ENCODE data around the gene H6PD.

The H6PD gene

DNA sequence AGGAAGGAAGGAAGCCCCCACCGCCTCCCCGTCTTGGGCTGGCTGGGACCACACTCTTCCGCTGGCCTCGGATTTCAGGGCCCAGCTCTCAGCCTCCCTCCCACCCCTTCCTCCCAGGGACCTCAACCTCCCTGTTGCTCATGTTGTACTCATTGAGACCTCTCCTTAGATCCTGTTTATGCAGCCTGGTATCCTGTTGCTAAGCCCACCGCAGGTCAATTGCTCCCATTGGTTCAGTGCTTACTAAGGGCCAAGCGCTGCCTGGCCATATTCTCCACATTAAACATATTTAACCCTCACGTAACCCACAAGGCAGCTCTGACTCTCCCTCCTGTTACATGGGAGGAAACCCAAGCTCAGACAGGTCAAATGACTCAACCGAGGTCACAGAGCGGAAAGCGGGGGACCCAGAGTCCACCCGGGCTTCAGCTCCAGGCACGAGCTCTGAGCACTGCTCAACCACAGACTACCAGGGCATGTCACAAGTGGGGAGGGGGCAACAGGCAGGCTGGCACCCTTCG lies 23.2 kb upstream of the H6PD start:
- no peak for DNase-seq

DNA sequence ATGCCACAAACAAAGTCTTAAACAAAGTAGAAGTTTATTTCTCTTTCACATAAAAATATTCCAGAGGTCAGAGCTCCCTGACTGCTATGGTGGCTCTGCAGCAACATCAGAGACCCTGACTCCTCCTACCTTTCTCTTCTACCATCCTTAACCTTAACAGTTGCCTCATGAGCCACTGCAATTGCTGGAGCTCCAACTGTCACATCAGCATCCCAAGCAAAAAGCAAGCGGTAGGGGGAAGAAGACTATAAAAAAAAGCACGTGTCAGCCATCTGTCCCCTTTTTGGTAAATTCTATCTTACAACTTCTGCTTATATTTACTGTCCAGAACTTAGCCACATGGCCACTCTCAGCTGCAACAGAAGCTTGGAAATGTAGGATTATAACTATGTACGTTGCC lies 21.8 kb upstream of the H6PD start:
- DNase-seq: no peak

DNA sequence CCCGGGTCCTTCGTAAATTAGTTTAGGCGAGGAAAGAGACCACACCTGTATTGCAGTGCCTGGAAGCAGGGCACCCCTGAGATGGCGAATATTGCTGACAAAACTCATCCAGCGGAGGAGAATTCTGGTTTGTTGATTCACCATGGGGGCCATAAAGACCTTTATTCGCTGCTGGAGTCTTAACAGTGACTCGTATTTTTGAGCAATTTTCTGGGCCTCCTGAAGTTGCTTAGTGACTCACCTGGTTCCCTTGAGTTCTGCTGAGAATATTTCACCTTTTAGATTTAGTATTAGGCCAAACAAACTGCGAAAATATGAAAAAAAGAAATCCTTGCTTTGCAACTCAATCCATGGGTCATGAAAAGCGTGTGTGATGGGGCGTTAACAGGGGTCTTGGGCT lies 20.6 kb upstream of the H6PD start:
- DNase-seq: no peak

GRCh38 chr1:9218917-9219316 lies 15.7 kb upstream of the H6PD start:
- no peak for DNase-seq

GRCh38 chr1:9222846-9223625 lies 11.5 kb upstream of the H6PD start:
- DNase-seq: no peak

DNA sequence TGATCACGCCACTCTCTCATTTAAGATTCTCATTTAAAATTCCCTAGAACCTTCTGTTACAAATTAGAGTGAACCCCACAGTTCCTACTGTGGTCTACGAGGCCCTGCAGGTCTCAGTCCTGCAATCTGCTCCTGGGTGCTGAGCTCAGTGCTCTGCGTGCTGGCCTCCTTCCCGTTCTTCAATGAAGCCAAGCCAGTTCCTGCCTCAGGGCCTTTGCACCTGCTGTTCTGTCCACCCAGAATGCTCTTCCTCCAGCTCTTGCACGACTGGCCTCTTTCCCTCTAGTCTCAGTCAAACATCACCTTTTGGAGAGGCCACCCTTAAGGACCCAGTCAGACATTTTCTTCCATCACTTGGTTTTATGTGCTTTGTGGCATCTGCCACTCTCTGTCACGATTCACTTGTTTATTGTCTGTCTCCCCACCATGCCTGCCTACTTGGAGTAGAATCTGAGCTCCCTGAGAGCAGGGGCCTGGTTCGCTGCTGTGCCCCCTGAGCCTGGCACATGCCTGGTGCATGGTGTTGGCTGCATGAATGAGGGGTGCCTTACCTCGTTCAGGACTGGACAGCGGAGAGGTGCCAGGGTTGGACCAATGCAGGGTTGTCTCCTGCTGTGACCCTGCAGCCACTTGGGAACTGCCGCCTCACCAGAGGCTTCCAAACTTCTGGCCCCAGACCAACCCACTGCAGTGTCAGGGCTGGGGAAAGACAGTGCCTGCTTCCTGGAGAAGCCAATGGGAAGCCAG lies 9.7 kb upstream of the H6PD start:
- no peak for DNase-seq

- no peak for DNase-seq
Measured at GRCh38 chr1:9225411-9225785, 9.2 kb upstream of the H6PD start.

DNA sequence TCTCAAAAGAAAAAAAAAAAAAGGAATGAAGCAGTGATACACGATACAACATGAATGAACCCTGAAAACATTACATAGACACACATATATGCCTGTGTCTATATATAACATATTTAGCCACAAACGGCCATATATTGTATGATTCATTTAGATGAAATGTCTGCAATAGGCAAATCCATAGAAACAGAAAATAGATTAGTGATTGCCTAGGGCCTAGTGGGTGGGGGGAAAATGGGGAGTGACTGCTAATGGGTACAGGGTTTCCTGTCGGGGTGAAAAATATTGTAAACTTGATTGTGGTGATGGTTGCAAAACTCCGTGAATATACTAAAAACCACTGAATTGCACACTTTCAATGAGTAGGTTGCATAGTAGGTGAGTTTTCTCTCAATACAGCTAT lies 6.0 kb upstream of the H6PD start:
- DNase-seq: no peak

- no peak for DNase-seq
Measured at GRCh38 chr1:9229549-9229948, 5.0 kb upstream of the H6PD start.

DNA sequence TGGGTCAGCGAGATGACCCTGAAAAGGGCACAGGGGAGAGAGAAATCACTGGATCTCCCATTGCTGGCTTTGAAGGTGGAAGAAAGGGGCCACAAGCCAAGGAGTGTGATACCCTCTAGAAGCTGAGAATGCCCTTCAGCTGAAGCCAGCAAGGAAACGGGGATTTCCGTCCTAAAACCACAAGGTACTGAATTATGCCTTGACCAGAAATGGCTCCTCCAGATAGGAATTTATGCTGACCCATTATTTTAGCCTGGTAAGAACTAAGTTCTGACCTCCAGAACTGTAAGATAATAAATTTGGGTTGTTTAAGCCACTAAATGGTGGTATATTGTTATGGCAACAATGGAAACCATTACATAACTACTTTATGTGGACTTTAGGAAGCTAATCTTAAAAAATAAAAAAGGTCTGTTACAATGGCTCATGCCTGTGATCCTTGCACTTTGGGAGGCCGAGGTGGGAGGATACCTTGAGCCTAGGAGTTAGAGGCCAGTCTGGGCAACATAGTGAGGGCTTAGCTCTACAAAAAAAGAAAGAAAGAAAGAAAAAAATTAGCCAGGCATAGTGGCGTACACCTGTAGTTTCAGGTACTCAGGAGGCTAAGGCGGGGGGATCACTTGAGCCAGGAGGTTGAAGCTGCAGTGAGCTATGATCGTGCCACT lies 3.6 kb upstream of the H6PD start:
- no peak for DNase-seq

GRCh38 chr1:9231648-9232332 lies 2.8 kb upstream of the H6PD start:
- DNase-seq: no peak

DNA sequence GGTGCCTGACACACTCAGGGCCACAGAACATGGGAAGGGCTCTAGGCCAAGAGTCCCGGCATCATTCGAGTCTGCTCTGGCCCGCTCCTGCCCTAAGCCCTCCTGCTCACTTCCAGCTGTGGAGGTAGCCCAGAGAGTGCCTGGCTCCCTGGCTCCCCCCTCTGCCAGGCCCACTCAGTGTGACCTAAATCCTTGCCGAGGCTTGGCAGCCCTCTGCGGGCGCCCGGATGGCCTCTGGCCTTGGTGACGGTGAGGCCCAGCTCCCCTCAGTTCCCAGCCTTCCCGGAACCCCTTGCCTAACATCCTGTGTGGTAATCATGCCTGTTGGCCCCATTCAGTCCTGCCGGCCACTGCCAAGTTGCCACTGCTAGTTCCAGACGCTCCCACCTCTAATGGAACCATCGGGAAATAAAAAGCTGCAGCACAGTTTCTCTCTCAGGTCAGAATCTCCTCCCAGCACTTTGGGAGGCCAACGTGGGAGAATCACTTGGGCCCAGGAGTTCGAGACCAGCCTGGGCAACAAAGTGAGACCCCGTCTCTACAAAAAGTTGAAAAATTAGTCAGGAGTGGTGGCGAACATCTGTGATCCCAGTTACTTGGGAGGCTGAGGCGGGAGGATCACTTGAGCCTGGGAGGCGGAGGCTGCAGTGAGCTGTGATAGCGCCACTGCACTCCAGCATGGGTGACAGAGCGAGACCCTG lies 1.2 kb upstream of the H6PD start:
- no peak for DNase-seq

- no peak for DNase-seq
Measured at GRCh38 chr1:9233942-9234222, 692 bp upstream of the H6PD start.

DNA sequence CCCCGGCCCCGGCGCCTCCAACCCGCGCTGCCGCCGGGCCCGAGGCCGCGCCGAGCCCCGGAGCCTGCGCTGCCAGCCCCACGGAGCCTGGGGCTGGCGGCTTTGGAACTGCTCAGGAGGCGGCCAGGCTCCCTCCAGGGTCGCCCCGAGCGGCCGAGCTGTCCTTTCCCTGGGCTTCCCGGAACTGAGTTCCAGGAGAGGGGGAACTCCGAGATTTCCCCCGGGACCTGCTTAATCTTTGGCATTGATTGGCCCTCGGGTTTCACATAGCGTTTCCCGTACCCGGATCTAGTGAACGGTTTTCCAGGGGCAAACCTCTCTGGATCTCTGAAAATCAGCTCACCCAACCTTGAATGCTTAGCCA lies 504 bp downstream of the H6PD start:
- DNase-seq: no peak

- DNase-seq: no peak
Measured at GRCh38 chr1:9235560-9235959, 986 bp downstream of the H6PD start.

- DNase-seq: no peak
Measured at GRCh38 chr1:9238134-9238533, 3.6 kb downstream of the H6PD start.

DNA sequence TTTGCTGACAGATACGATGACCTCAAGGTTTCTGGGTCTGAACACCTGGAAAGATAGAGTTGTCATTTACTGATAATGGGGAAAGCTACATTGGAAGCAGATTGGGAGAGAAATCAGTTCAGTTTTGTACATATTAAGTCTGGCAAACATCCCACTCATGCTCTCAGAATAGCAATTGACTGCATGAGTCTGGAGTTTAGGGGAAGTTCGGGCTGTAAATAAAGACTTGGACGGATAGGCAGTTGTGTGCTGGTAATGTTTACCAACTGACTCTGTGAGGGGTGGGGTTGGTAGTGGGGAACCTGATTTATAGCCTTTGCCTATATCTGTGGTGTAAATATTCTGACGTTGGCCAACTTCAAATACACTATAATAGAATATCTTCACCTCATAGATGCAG lies 4.0 kb downstream of the H6PD start:
- no peak for DNase-seq

- DNase-seq: no peak
Measured at GRCh38 chr1:9239622-9240401, 5.2 kb downstream of the H6PD start.

DNA sequence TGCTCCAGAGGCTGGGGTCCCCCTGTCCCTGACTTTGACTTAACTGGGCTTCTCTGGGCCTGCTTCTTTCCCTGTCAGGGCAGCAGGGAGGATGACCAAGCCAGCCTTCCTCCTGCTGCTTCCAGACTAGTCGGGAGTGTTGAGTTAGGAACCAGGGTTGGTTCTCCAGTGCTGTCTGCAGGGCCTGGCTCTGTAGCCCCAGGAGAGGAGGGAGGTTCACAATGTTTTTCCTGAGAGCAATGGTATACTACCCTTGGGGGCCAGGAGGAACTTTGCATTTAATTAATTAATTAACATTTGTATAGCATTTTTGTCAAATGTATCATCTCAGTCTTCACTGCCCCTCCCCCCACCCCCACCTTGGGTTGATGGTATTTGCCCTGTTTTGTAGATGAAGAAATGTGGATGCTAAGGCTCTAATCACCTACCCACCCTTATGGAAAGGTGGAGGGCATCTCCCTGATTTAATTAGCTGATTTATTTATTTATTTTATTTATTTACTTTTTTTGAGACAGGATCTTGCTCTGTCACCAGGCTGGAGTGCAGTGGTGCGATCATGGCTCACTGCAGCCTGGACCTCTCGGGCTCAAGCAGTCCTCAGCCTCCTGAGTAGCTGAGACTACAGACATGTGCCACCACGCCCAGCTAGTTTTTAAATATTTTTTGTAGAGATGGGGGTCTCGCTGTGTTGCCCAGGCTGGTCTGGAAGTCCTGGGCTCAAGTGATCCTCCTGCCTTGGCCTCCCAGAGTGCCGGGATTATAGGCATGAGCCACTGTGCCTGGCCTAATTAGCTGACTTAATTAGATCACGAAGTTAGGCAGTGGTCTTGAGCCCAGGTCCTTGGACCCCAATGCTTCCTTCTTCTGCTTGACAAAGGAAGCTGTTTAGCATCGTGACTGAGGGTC lies 6.6 kb downstream of the H6PD start:
- no peak for DNase-seq

DNA sequence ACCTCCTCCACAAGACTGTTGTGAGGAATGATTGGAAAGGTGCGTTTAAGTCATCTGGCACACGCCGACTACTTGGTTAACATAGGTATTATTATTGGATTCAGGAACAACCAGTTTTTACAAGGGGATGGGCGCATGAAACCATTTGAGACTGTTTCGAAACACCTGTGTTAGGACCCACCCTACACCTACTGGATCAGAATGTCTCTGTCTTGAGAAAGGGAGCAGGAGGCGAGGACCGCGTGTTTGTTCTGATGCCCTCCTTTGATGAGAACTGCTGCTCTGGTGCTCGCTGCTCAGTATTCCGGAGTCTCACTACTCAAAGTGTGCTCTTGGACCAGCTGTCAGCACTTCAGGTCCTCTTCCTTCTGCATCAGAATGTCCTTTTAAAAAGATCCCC lies 7.3 kb downstream of the H6PD start:
- no peak for DNase-seq

DNA sequence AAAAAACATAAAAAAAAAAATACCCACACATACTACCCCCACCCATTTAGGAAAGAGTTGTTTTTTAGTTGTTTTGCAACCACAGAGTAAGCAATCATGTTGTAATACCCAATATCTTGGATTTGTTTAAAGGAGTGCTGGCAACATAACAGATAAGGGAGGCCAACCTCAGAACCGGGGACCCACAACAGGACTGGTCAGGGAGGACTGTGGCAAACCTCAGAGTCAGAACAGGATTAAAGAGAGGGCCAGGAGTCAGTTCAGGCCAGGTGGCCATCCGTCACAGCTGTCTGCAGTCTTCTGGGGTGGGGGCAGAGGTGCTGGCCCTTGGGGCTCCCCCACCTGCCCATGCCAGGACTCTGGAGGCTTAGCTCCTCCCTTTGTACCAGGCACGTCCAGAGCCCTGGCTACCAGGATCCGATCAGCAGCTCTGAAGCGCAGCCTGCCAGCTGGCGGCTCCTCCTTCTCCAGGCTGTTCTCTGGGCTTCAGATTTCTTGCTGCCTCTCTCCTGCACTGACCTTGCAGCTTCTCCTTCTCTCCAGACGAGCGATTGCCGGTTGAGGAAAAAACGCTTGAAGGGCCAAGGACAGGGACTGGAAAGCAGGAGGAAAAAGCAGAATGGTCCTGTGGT lies 7.9 kb downstream of the H6PD start:
- no peak for DNase-seq

All from SIG-M5 (cell line).